ENCODE data around the gene RNU6-8.

GRCh38 chr14:32189811-32190210, 13.3 kb downstream of the RNU6-8 start:
- TF ChIP-seq CTCF (IDR thresholded peaks at IDR 0.05 in 2 of 3, conservative IDR thresholded peaks at IDR 0.05 in 1 of 3; ENCODE audit: control insufficient read depth in 2 of 3, extremely low read depth in 1 of 3, insufficient read depth in 1 of 3, low read depth in 3 of 3, low read length in 3 of 3) (no peak), IRF4 (IDR thresholded peaks at IDR 0.05; ENCODE audit: low read depth, low read length) (no peak), TAF1 (IDR thresholded peaks at IDR 0.05; ENCODE audit: borderline replicate concordance, low read depth, low read length) (no peak)

Measured in GM12878 (cell line).